HCT116 (cell line): ENCODE data around the gene RMI2. TPM values are rescaled to one million over a fixed set of nuclear protein-coding genes. Genes with fewer than 3 reads are reported as not detected.

ENCODE experiments used
- ATAC-seq: fragments of 200-7000 bp; cut with Tn5 transposase; 2 replicates; pipeline ENCODE4 v1.9.1; 2020; ENCODE audit warnings: mild to moderate bottlenecking, moderate library complexity
- BruUV-seq: library from RNA; stranded (reverse); fragments of 400-500 nt; replicated peaks from 2 replicates; lab custom pipeline; 2021; lab: Mats Ljungman, UMichigan
- CTCF ChIA-PET: fragments of 300-600 bp; sonication (Branson Sonifier 250); formaldehyde crosslinking; loops from one replicate; lab custom pipeline; 2021; ENCODE audit warnings: antibody characterized with exemption; lab: Charles Lee
- POLR2A ChIA-PET: fragments of 300-600, 350-600 bp; sonication (Branson Sonifier 250); formaldehyde crosslinking; loops from one replicate; lab custom pipeline; 2021; ENCODE audit warnings: antibody characterized with exemption; lab: Charles Lee
- RAD21 ChIA-PET, 2 experiments: fragments of 300-600 bp; sonication (Branson Sonifier 250); formaldehyde crosslinking; loops; one replicate each; lab custom pipeline; 2023; ENCODE audit warnings: low total read pairs in 2 of 2; ENCODE audit not compliant: uncharacterized antibody in 2 of 2, unreplicated experiment in 2 of 2, low non-redundant PET in 1 of 2; lab: Charles Lee
- DNase-seq: peaks from one replicate; pipeline ENCODE4 v3.0.0-alpha.2; 2010; ENCODE audit warnings: low read depth, low spot score
- H2AFZ ChIP-seq: fragments of 200-600 bp; shearing (Covaris generic), sonication (generic); 2 replicates; pipeline ENCODE4 v1.6.1; 2017; ENCODE audit warnings: low read depth, mixed run types, mixed read lengths, antibody characterized with exemption, low read length; ENCODE audit not compliant: poor library complexity, severe bottlenecking
- H3K27ac ChIP-seq: 2 replicates; pipeline ENCODE4 v1.5.1; 2012; ENCODE audit warnings: low read depth, low read length
- H3K27me3 ChIP-seq: fragments of 200-600 bp; sonication (generic); 2 replicates; pipeline ENCODE4 v1.6.1; 2016; ENCODE audit warnings: mixed run types, low read length, mixed read lengths; ENCODE audit not compliant: insufficient read depth
- H3K36me3 ChIP-seq, 2 experiments: fragments of 200-500 bp in 1 of 2; fragments of 200-600 bp in 1 of 2; sonication (Bioruptor generic) in 1 of 2; sonication (generic) in 1 of 2; 2 replicates each; pipeline versions ENCODE4 v1.5.1 to v1.6.1; 2014 to 2016; ENCODE audit warnings: low read length in 2 of 2, inconsistent platforms in 1 of 2, mixed read lengths in 1 of 2, mixed run types in 1 of 2; ENCODE audit not compliant: insufficient read depth in 2 of 2, control insufficient read depth in 1 of 2
- H3K4me1 ChIP-seq, 2 experiments: fragments of 200-600 bp in 1 of 2; sonication (generic) in 1 of 2; 2 replicates each; pipeline versions ENCODE4 v1.5.1 to v1.6.1; 2012 to 2017; ENCODE audit warnings: low read length in 2 of 2, inconsistent platforms in 1 of 2, mild to moderate bottlenecking in 1 of 2, mixed read lengths in 1 of 2, mixed run types in 1 of 2, moderate library complexity in 1 of 2; ENCODE audit not compliant: insufficient read depth in 2 of 2, control insufficient read depth in 1 of 2
- H3K4me2 ChIP-seq: fragments of 200-600 bp; sonication (generic); 2 replicates; pipeline ENCODE4 v1.6.1; 2017; ENCODE audit warnings: mixed run types, low read length, mixed read lengths
- H3K4me3 ChIP-seq, 2 experiments: fragments of 200-600 bp in 1 of 2; sonication (generic) in 1 of 2; replicated peaks in 1 of 2; 2 replicates each; pipeline ENCODE4 v1.5.1; 2011 to 2016; ENCODE audit warnings: low read length in 2 of 2, control low read depth in 1 of 2, low read depth in 1 of 2, mild to moderate bottlenecking in 1 of 2, mixed read lengths in 1 of 2, mixed run types in 1 of 2
- H3K79me2 ChIP-seq: fragments of 200-600 bp; sonication (generic); 2 replicates; pipeline ENCODE4 v1.6.1; 2017; ENCODE audit warnings: mild to moderate bottlenecking, mixed run types, low read length, moderate library complexity, mixed read lengths; ENCODE audit not compliant: insufficient read depth
- H3K9ac ChIP-seq: fragments of 200-600 bp; sonication (generic); 2 replicates; pipeline ENCODE4 v1.6.1; 2016; ENCODE audit warnings: low read length, mixed read lengths
- H3K9me2 ChIP-seq: fragments of 200-600 bp; sonication (generic), shearing (Covaris generic); 2 replicates; pipeline ENCODE4 v1.6.1; 2017; ENCODE audit warnings: mixed run types, mild to moderate bottlenecking, moderate library complexity; ENCODE audit not compliant: insufficient read depth
- H3K9me3 ChIP-seq, 2 experiments: fragments of 200-500 bp in 1 of 2; fragments of 200-600 bp in 1 of 2; sonication (Bioruptor generic) in 1 of 2; sonication (generic) in 1 of 2; 2 replicates each; pipeline ENCODE4 v1.6.1; 2014 to 2017; ENCODE audit warnings: low read length in 2 of 2, mixed read lengths in 2 of 2, inconsistent platforms in 1 of 2, low read depth in 1 of 2, mild to moderate bottlenecking in 1 of 2, mixed run types in 1 of 2, moderate library complexity in 1 of 2; ENCODE audit not compliant: control insufficient read depth in 1 of 2, insufficient read depth in 1 of 2
- H4K20me1 ChIP-seq: fragments of 200-600 bp; sonication (generic), shearing (Covaris generic); 2 replicates; pipeline ENCODE4 v1.6.1; 2017; ENCODE audit warnings: mixed run types, mild to moderate bottlenecking, moderate library complexity; ENCODE audit not compliant: insufficient read depth
- CBX3 ChIP-seq: IDR thresholded peaks from 2 replicates; pipeline ENCODE4 v1.6.1; 2012; ENCODE audit warnings: low read depth
- EZH2 ChIP-seq: fragments of 200-600 bp; sonication (generic); IDR thresholded peaks from 2 replicates; pipeline ENCODE4 v1.6.1; 2017; ENCODE audit warnings: antibody characterized with exemption, mixed run types
- EZH2phosphoT487 ChIP-seq: fragments of 200-600 bp; IDR thresholded peaks from 2 replicates; pipeline ENCODE4 v1.6.1; 2018; ENCODE audit warnings: antibody characterized with exemption, borderline replicate concordance
- FOSL1 ChIP-seq: IDR thresholded peaks from 2 replicates; pipeline ENCODE4 v1.6.1; 2012; ENCODE audit warnings: low read depth
- JUND ChIP-seq: IDR thresholded peaks from 2 replicates; pipeline ENCODE4 v1.6.1; 2012
- REST ChIP-seq: IDR thresholded peaks from 2 replicates; pipeline ENCODE4 v1.6.1; 2012; ENCODE audit warnings: low read depth
- intact Hi-C: fragments of 100-400 bp; cut with micrococcal nuclease; formaldehyde crosslinking; loops from 2 replicates; pipeline ENCODE4 v1.10.0; 2022
- total RNA-seq: library from RNA; stranded (reverse); gene quantifications from one replicate; pipeline ENCODE4 v1.2.1, GENCODE V29; 2021; ENCODE audit not compliant: unreplicated experiment

The RMI2 gene
- total RNA-seq, 1 experiment from 2014 or later: 19.9 TPM

- no peak overlapping the region for H3K4me3 ChIP-seq
- H3K4me2 ChIP-seq: no peak overlapping the region
- TF ChIP-seq CBX3 (no peak), JUND (no peak), REST (no peak), EZH2phosphoT487 (no peak), FOSL1 (no peak), EZH2 (no peak)
- no peaks in the 10 kb centered on the region for H3K27me3 ChIP-seq
- CTCF ChIA-PET: interaction anchor here (1.7 kb wide), 1 partner anchor 57 kb away, joined by 3 read pairs; no protein-coding TSS in a partner anchor
- BruUV-seq: no TSS peak
- H4K20me1 ChIP-seq: no peaks in the 10 kb centered on the region
- H3K9me3 ChIP-seq: no peaks in the 10 kb centered on the region
- H3K27ac ChIP-seq: no peak overlapping the region
- H3K36me3 ChIP-seq: no peaks in the 10 kb centered on the region
- RAD21 ChIA-PET: no interaction called here
- no peaks in the 10 kb centered on the region for H3K9me2 ChIP-seq
- no peak overlapping the region for H2AFZ ChIP-seq
- no peaks in the 10 kb centered on the region for H3K79me2 ChIP-seq
- no peak overlapping the region for H3K9ac ChIP-seq
- ATAC-seq (no peak), DNase-seq (no peak)
- POLR2A ChIA-PET: interaction anchor here (1.4 kb wide), 1 partner anchor 44 kb away, joined by 4 read pairs; the partner anchor contains the start of gene SOCS1
- intact Hi-C loops: no loop called here
- no peaks in the 10 kb centered on the region for H3K4me1 ChIP-seq
Measured at GRCh38 chr16:11299865-11300559, 45.2 kb upstream of the RMI2 start.
